HepG2 (cell line): ENCODE measurements around the gene GLRX5. TPM values are rescaled to one million over a fixed set of nuclear protein-coding genes. Genes with fewer than 3 reads are reported as not detected.
A peak's percentile ranks its signal among the peaks of the same experiment; 100 is the strongest.

Source experiments
- CREB1 ChIP-seq, 2 experiments: fragments of 450-650 bp in 1 of 2; IDR thresholded peaks; 2 replicates each; pipeline ENCODE4 v1.6.1; 2016 to 2017; ENCODE audit warnings: control low read depth in 1 of 2, mild to moderate bottlenecking in 1 of 2, missing compliant biosample characterization in 1 of 2, missing genetic modification characterization in 1 of 2
- DMAP1 ChIP-seq: IDR thresholded peaks from 2 replicates; pipeline ENCODE4 v1.6.1; 2016
- MED13 ChIP-seq: sonication (generic); formaldehyde crosslinking; IDR thresholded peaks from 2 replicates; pipeline ENCODE4 v1.5.0; 2020; ENCODE audit warnings: missing genetic modification reagents
- RORA ChIP-seq: sonication (generic); formaldehyde crosslinking; IDR thresholded peaks from 2 replicates; pipeline ENCODE4 v1.5.0; 2020; ENCODE audit warnings: mild to moderate bottlenecking, missing genetic modification reagents, moderate library complexity
- SATB2 ChIP-seq: sonication (generic); formaldehyde crosslinking; IDR thresholded peaks from 2 replicates; pipeline ENCODE4 v1.5.0; 2020; ENCODE audit warnings: missing genetic modification reagents
- SCMH1 ChIP-seq: sonication (generic); formaldehyde crosslinking; IDR thresholded peaks from 2 replicates; pipeline ENCODE4 v1.9.0; 2021; ENCODE audit warnings: missing genetic modification reagents, mild to moderate bottlenecking, borderline replicate concordance
- TBX2 ChIP-seq: sonication (generic); formaldehyde crosslinking; IDR thresholded peaks from 2 replicates; pipeline ENCODE4 v1.5.0; 2020; ENCODE audit warnings: missing genetic modification reagents, mild to moderate bottlenecking, borderline replicate concordance
- TEAD2 ChIP-seq: sonication (generic); formaldehyde crosslinking; IDR thresholded peaks from 2 replicates; pipeline ENCODE4 v1.9.0; 2021; ENCODE audit warnings: missing genetic modification reagents
- TP53 ChIP-seq: sonication (generic); formaldehyde crosslinking; conservative IDR thresholded peaks from 2 replicates; pipeline ENCODE4 v1.4.0; 2020; ENCODE audit warnings: missing genetic modification reagents
- ZBTB7A ChIP-seq: sonication (generic); formaldehyde crosslinking; IDR thresholded peaks from 2 replicates; pipeline ENCODE4 v1.8.0; 2022; ENCODE audit warnings: mild to moderate bottlenecking, missing genetic modification reagents
- ZNF180 ChIP-seq: sonication (generic); formaldehyde crosslinking; IDR thresholded peaks from 2 replicates; pipeline ENCODE4 v1.4.0; 2020; ENCODE audit warnings: low read depth, missing genetic modification reagents, borderline replicate concordance
- ZNF251 ChIP-seq: sonication (generic); formaldehyde crosslinking; IDR thresholded peaks from 2 replicates; pipeline ENCODE4 v1.9.0; 2021; ENCODE audit warnings: mild to moderate bottlenecking, missing genetic modification reagents
- ZNF292 ChIP-seq: sonication (generic); formaldehyde crosslinking; IDR thresholded peaks from 2 replicates; pipeline ENCODE4 v1.8.1; 2022; ENCODE audit warnings: mild to moderate bottlenecking, low read depth, missing genetic modification reagents, borderline replicate concordance
- ZNF556 ChIP-seq: sonication (generic); formaldehyde crosslinking; IDR thresholded peaks from 2 replicates; pipeline ENCODE4 v1.4.0; 2020; ENCODE audit warnings: mild to moderate bottlenecking, missing genetic modification reagents, borderline replicate concordance
- ZNF788 ChIP-seq: sonication (generic); formaldehyde crosslinking; IDR thresholded peaks from 2 replicates; pipeline ENCODE4 v1.5.0; 2020; ENCODE audit warnings: mild to moderate bottlenecking, missing genetic modification reagents, borderline replicate concordance
- polyA plus RNA-seq, 8 experiments: library from polyadenylated mRNA; depleted of rRNA in 3 of 8; stranded (reverse) in 7 of 8; unstranded in 1 of 8; fragments of >200 nt; fragmentation: Illumina TruSeq in 4 of 8; extraction: Trizol in 4 of 8; gene quantifications; 2 replicates each; pipeline versions ENCODE4 v1.2.1 to v1.2.3, GENCODE V29; 2011 to 2016; ENCODE audit warnings: low read depth in 4 of 8, missing spikeins in 1 of 8, mixed read lengths in 1 of 8; ENCODE audit not compliant: insufficient read depth in 1 of 8
- total RNA-seq, 5 experiments: library from RNA; depleted of rRNA; stranded (reverse); fragments of >200 nt; fragmentation: Illumina TruSeq; extraction: Trizol; gene quantifications; 2 replicates each; pipeline ENCODE4 v1.2.3, GENCODE V29; 2016; ENCODE audit warnings: low read depth in 1 of 5
- TF ChIP-seq, protein P1 (sequence below): sonication (generic); formaldehyde crosslinking; conservative IDR thresholded peaks from 2 replicates; pipeline ENCODE4 v1.4.0; 2020; ENCODE audit warnings: missing genetic modification reagents
- TF ChIP-seq, protein P2 (sequence below): fragments of 450-650 bp; IDR thresholded peaks from 2 replicates; pipeline ENCODE4 v1.6.1; 2016
- TF ChIP-seq, protein P3 (sequence below): sonication (generic); formaldehyde crosslinking; IDR thresholded peaks from 2 replicates; pipeline ENCODE4 v1.9.0; 2021; ENCODE audit warnings: missing genetic modification reagents, borderline replicate concordance
- TF ChIP-seq, protein P4 (sequence below): sonication (generic); formaldehyde crosslinking; IDR thresholded peaks from 2 replicates; pipeline ENCODE4 v1.5.1; 2020; ENCODE audit warnings: mild to moderate bottlenecking, missing genetic modification reagents, moderate library complexity

Gene GLRX5
- total and polyA plus RNA-seq, 2 of the 13 experiments (the other 11 are each of a cell fraction or from before 2014, with no cell fraction given) = 122 to 146 TPM

DNA sequence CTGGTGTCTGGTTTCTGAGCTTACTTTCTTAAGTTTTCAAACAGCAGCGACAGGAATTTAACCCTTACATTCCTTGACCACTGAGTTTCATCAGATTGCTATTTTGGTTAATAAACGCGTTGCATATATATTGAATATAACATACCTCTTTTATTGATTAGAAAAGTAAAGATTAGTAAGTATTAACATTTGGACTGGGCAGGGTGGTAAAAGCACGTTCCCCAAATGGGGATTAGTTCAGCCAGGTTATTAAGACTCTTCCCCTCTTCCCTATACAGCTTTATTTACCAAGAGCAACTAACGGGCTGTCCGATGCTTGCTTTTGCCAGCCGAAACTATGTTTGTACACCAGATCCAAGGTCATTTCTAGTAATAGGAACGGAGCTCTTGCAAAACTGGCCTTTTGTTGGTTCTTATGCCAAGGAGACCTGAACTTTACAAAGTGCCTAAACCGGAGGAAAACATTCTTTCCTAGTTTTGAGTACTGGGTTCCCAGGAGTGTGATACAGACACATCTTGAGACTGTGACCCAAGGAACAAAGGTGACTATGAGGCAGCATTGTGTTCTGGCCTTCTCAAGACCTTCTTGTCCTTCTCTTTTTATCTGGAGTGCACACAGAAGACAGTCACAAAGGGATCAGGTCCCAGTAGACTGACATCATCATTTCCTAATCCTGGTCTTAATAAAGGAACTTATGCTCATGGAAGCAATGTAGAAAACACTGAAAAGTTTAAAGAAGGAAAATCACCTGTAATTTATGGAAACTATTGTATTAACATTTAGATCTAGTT, 2.6 kb downstream of the GLRX5 start (continued):
- TF ChIP-seq TP53 (CRISPR knock-in tag) (no peak), TBX2 (CRISPR knock-in tag) (peak; percentile 86), MED13 (no peak), DMAP1 (no peak), SATB2 (CRISPR knock-in tag) (no peak), ZNF556 (CRISPR knock-in tag) (peak; percentile 35; the same call in 1 of the 2 replicates), RORA (CRISPR knock-in tag) (no peak), ZNF788 (CRISPR knock-in tag) (peak; percentile 57; the same call in 1 of the 2 replicates), ZNF180 (no peak), ZNF292 (CRISPR knock-in tag) (peak; percentile 32; the same call in 1 of the 2 replicates), TEAD2 (no peak), CREB1 (IDR thresholded peaks at IDR 0.05) (no peak), CREB1 (CRISPR knock-in tag; IDR thresholded peaks at IDR 0.05) (no peak; the same call in 1 of the 2 replicates), SCMH1 (CRISPR knock-in tag) (no peak), ZBTB7A (CRISPR knock-in tag) (no peak), ZNF251 (no peak)
- TF ChIP-seq, protein P1, sequence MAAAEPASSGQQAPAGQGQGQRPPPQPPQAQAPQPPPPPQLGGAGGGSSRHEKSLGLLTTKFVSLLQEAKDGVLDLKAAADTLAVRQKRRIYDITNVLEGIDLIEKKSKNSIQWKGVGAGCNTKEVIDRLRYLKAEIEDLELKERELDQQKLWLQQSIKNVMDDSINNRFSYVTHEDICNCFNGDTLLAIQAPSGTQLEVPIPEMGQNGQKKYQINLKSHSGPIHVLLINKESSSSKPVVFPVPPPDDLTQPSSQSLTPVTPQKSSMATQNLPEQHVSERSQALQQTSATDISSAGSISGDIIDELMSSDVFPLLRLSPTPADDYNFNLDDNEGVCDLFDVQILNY (CRISPR knock-in tag) = no peak
- TF ChIP-seq, protein P2, sequence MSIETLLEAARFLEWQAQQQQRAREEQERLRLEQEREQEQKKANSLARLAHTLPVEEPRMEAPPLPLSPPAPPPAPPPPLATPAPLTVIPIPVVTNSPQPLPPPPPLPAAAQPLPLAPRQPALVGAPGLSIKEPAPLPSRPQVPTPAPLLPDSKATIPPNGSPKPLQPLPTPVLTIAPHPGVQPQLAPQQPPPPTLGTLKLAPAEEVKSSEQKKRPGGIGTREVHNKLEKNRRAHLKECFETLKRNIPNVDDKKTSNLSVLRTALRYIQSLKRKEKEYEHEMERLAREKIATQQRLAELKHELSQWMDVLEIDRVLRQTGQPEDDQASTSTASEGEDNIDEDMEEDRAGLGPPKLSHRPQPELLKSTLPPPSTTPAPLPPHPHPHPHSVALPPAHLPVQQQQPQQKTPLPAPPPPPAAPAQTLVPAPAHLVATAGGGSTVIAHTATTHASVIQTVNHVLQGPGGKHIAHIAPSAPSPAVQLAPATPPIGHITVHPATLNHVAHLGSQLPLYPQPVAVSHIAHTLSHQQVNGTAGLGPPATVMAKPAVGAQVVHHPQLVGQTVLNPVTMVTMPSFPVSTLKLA = no peak
- TF ChIP-seq, protein P3, sequence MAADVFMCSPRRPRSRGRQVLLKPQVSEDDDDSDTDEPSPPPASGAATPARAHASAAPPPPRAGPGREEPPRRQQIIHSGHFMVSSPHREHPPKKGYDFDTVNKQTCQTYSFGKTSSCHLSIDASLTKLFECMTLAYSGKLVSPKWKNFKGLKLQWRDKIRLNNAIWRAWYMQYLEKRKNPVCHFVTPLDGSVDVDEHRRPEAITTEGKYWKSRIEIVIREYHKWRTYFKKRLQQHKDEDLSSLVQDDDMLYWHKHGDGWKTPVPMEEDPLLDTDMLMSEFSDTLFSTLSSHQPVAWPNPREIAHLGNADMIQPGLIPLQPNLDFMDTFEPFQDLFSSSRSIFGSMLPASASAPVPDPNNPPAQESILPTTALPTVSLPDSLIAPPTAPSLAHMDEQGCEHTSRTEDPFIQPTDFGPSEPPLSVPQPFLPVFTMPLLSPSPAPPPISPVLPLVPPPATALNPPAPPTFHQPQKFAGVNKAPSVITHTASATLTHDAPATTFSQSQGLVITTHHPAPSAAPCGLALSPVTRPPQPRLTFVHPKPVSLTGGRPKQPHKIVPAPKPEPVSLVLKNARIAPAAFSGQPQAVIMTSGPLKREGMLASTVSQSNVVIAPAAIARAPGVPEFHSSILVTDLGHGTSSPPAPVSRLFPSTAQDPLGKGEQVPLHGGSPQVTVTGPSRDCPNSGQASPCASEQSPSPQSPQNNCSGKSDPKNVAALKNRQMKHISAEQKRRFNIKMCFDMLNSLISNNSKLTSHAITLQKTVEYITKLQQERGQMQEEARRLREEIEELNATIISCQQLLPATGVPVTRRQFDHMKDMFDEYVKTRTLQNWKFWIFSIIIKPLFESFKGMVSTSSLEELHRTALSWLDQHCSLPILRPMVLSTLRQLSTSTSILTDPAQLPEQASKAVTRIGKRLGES (CRISPR knock-in tag) = no peak
- TF ChIP-seq, protein P4, sequence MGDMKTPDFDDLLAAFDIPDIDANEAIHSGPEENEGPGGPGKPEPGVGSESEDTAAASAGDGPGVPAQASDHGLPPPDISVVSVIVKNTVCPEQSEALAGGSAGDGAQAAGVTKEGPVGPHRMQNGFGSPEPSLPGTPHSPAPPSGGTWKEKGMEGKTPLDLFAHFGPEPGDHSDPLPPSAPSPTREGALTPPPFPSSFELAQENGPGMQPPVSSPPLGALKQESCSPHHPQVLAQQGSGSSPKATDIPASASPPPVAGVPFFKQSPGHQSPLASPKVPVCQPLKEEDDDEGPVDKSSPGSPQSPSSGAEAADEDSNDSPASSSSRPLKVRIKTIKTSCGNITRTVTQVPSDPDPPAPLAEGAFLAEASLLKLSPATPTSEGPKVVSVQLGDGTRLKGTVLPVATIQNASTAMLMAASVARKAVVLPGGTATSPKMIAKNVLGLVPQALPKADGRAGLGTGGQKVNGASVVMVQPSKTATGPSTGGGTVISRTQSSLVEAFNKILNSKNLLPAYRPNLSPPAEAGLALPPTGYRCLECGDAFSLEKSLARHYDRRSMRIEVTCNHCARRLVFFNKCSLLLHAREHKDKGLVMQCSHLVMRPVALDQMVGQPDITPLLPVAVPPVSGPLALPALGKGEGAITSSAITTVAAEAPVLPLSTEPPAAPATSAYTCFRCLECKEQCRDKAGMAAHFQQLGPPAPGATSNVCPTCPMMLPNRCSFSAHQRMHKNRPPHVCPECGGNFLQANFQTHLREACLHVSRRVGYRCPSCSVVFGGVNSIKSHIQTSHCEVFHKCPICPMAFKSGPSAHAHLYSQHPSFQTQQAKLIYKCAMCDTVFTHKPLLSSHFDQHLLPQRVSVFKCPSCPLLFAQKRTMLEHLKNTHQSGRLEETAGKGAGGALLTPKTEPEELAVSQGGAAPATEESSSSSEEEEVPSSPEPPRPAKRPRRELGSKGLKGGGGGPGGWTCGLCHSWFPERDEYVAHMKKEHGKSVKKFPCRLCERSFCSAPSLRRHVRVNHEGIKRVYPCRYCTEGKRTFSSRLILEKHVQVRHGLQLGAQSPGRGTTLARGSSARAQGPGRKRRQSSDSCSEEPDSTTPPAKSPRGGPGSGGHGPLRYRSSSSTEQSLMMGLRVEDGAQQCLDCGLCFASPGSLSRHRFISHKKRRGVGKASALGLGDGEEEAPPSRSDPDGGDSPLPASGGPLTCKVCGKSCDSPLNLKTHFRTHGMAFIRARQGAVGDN (CRISPR knock-in tag) = no peak
